HG03095 (cell line): Measurements from ENCODE around the gene KCNMB2.

ENCODE experiments used
- ATAC-seq: cut with Tn5 transposase; IDR thresholded peaks from one replicate; pipeline ENCODE4 v1.9.1; 2021; ENCODE audit warnings: moderate library complexity; ENCODE audit not compliant: unreplicated experiment

KCNMB2 gene

DNA sequence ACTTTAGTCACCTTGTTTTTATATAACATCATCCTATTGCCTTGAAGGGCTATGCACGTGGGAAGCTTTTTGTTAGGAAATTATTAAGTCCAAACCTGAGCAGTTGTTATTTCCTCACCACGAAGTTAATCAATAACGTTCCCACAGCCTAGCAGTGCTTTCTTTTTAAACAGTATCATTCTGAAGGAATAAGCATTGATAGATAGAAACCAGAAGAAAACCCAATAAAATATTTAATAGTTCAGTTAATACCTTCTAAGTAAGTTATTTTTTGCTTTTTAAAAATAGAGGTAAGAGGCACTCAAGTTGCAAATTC is 149.3 kb downstream of the KCNMB2 start:
- no peak for ATAC-seq

DNA sequence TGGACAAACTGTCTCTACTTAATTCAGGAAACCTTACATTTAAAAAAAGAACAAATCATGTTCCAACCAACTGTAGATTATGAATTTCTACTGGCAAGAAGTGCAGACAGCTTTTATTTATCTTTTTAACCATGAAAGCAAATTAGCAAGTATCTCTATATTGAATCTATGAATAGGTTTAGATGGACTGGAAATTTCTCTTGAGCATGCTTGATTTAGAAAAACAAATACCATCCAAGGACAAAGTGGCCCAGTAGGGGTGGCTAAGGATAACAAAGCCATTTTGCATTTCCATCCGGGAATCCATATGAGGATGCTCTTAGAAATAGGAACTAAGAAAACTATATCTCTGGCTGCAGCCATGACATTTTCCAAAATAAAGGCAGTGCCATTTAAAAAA is 150.6 kb downstream of the KCNMB2 start:
- ATAC-seq: no peak

DNA sequence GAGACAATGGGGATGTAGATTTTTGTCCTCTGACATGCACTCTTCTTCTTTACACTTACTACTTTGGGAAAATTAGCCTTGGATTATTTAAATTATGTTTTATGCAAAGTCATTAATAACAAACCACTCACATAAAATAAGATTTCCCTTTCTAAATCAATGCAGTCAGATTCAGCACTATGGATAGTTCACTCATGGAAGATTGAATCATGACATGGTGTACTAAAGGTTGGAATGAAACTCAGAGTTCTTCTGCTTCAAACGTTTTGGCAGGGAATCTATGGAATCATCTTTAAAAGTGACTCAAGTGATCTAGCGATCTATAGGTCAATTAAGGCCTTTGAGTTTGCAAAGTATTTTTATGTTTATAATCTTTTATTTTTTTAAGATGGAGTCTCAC is 154.3 kb downstream of the KCNMB2 start:
- ATAC-seq: no peak

DNA sequence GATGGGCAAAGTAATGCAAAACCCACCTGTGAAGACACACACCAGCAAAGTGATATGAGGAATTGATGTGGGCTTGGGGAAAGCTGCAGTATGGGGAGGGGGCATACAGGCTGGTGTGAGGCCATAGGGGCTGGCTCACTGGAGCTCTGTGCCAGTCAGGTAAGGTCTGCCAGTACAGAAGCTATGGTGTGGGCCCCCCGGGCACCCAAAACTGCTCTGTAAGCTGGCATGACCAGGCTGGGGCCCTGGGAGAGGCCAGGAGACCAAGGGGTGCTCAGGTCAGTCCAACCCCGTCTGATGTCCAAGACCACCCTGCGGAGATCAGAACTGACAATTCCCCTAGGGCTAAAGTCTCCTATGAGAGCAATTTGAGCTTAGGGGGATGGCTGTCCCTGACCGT is 163.1 kb downstream of the KCNMB2 start:
- ATAC-seq: no peak

DNA sequence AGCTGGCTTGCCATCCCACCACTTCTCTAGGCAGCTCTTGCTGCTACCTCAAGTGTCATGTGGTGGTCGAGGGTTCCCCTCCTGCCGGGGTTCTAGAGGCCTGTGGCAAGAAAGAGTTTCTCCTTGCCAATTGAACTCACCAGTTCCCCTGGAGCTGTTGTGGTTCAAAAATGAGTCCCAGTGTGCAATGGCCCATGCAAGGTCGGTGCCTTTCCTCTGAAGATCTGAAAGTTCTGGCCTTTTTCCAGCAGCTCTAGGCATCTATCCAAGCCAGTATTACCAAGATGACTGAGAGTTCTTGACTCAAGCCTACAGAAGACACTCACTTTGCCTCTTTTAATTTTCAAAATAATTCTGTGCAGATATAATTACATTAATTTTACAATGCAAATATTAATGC is 163.6 kb downstream of the KCNMB2 start:
- no peak for ATAC-seq

DNA sequence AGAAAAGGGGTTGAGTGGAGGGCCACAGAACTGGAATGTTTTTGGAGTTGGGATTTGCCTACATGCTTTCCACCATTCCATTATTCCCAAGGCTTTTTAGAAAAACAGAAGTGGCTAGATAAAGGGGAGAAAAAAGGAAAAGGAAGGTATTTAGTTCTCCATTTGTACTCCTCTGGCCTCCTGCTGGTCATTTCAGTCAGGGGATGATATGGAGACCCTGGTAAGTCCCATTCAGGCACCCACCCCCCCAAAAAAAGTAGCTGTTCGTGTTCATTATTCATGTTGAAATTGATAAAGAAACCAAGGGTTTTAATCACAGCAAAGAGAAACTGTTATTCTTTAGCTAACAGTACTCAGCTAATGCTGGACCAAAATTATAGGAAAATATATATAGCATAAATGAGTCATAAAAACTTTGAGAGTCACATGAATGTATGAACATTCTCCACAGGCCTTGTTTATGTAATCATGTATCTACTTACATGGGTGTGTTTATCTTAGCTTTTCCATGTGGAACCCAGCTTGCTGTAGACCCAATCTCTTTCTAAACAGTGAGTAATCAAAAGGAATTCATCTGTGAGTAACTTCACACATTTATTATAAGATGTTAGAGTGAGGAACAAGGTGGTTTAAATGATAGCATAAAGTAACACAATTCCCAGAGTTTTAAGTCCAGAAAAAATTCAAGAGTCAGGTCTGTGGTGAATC is 167.2 kb downstream of the KCNMB2 start:
- no peak for ATAC-seq

DNA sequence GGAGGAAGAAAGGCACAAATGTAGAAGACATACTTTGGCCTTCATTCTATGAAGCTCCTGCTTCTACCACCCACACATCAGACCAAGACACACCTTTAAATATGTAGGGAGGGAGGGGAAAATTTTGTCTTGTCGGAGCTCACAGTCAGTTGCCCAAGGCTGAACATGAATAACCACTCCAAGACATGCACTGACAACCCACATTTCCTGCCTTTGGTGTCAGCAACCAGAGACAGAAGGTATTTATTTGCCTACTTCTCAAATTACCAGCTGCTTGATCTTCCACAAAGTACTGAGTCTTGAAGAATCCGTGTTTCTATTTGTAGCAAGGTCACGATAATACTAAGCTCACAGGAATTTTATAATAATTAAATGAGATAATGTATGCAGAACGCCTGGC is 169.7 kb downstream of the KCNMB2 start:
- no peak for ATAC-seq

DNA sequence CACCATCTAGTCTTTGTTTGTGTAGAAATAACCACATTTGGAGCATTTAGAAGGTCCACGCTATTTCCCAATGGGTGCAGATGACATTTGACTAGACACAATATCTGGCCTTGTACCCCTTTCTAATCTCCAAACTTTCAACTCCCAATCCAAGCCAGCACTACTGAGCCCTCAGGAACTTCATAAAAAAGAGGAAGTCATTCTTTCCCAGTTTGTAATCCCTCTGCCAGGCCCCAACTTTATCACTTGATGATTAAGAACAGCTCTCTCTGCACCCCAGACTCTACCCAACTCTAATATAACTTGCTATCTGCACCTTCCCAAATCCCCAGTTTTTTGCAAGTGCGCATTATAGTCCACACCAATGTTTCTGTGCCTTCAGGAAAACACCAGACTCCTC is 170.2 kb downstream of the KCNMB2 start:
- ATAC-seq: no peak

DNA sequence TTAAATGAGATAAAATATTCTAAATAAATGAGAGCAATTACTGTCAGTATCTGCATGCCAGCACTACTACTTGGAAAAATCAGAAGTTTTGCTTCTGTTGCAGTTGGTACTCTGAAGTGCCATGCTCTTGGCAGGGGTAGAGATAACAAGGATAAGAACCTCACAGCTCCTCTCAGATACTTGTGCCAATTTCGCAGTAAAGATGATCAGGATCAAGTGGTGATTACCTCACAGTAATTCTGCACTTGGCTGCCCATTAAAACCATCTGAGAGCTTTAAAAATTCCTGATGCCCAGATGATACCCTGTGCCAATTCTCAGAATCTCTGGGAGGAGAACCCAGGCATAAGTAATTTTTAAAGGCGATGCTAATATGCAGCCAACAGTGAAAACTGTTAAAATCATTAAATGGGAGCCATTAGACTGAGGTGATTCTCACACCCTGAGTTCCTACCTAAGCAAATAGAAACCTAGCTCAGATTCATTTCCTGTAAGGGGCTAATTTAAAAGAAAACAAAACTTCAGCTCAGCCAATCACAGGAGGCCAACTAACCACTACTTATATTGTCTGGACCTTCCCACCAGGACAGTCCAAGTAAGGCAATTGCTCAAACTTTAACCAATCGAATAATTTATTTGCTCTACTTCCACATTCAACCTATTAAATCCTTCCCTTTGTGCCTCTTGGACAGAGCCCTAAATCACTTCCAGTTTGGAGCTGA is 171.2 kb downstream of the KCNMB2 start:
- no peak for ATAC-seq

DNA sequence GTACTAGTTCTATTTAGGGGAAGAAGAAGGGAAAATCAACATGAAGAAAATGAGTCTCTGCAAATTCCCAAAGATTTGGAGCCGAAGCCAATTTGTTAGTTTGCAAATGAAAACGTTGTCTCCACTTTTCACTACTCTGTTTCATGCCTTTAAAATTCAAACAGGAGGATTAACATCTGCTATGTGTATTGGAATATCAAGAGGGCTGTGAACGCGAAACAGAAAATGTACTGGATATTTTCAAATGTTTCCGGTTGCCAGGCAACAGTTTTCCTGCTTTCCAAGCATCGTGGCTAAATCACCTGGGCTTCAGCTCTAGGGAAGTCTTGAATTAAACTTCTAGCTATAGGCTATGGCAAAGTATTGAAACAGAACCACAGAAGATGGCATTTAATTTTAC is 172.8 kb downstream of the KCNMB2 start:
- ATAC-seq: no peak

DNA sequence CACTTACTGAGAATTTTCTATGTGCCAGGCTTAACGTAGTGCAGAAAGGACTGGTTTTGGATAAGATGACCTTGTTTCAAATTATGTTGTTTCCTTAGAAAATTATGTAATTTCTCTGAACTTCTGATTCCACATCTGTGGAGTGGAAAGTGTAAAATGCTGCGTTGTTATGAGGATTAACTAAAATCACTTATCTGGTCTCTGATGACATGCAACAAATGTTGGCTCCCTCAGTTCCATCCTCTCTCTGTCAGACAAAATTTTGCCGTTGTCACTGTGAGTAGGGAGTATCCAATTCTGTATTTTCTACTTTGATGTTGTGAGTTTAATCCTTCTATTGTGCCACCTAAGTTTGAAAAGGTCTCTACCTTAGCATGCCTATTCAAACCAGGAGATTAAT is 175.5 kb downstream of the KCNMB2 start:
- ATAC-seq: no peak

DNA sequence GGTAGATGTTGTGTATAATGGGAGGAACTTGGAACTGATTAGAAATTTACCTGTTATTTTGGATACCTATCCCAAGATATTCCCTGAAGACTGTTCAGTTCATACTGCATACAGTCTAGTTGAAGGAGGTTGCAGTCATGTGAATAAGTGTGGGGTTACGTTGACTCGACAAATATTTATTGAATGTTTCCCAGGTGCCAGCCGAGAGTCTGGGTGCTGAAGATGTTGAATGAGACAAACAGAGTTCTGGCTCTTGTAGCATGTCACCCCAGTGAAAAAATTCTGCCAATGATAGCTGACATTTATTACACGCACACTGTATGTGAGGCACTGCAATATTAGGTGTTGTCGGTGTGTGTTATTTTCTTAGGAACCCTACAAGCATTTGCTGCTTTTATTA is 176.0 kb downstream of the KCNMB2 start:
- ATAC-seq: no peak

DNA sequence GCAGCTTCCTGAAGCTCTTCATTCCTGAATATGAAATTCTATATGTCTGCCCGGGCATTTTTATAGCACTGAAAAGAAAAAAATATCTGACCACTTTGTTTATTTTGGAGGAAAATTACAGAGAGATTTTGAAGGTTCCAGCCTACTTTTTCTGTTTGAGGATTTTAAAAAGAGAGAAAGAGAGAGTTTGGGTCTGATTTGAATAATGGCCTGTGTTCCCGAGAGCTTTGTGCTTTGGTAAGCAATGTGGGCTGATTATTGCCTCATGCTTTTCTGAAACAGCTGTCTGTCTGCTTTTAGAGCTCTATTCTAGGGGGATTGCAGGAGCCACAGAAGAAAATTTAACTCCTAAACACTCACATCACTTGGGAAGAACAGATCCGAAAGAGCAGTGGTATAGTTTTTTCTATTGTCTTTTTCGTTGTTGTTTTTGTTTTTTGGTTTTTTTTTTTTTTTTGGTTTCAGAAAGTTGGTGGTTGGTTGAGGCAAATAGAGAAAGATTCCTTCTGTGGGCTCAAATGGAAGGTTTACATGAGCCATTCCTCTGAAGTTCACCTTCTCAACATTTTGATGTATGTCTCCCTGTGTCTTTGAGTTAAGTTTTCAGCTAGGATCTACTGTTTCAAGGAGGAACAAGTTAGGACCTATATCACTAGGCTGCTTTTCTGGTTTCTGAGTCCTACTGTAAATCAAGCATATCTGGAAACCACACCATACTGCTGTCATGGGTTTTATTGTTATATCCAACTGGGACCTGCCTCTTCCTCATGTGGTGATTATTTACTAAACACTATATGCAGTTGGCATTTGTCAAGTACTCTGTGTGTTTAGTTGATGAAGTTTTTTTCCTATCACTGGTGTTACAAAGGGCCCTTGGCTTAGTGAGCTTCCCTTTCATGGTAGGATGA is 178.9 kb downstream of the KCNMB2 start:
- no peak for ATAC-seq

DNA sequence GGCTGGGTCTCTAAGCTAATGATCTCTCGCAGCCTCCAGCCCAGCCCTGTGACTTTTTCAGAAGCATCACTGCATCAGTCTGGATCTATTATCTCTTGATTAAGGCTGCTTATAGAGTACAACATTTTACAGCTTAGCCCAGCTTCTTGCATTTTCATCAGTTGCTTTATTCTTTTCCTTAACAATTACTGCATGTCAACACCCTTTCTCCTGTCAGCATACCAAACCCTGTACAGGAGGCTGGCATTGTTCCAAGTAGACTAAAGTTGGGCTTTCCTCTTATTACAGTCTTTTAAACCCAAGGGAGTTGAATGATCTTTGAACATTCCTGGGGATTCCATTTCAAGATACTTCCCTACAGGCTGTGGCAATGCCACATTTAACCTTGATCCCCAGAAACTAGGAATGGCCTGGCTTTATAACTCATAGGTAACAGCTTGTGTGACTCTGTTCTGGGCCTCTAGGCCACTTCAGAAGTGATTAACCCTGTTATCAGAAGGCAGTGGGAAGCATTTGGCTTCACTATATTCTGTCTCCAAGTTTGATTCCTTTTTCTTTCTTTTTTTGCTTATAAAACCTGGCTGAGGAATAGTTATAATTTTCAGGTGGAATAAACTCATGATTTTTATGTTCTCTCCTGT is 182.9 kb downstream of the KCNMB2 start:
- no peak for ATAC-seq

DNA sequence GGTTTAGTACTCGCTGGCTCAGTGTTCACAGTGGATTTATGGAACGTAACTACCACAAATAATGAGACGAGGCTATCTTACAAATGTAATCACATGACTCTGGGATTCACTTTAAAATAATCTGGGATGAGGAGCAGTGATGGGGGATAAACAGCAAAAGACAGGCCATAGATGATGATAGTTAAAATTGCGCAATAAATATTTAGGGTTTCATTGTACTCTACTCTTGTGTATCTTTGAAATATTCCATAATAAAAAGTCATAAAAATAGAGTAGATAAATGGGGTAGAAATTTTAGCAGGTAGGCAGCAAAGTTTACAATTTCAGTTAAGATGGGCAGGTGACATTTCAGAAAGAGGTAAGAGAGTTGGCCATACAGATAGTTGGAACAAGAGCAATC is 196.6 kb downstream of the KCNMB2 start:
- no peak for ATAC-seq

DNA sequence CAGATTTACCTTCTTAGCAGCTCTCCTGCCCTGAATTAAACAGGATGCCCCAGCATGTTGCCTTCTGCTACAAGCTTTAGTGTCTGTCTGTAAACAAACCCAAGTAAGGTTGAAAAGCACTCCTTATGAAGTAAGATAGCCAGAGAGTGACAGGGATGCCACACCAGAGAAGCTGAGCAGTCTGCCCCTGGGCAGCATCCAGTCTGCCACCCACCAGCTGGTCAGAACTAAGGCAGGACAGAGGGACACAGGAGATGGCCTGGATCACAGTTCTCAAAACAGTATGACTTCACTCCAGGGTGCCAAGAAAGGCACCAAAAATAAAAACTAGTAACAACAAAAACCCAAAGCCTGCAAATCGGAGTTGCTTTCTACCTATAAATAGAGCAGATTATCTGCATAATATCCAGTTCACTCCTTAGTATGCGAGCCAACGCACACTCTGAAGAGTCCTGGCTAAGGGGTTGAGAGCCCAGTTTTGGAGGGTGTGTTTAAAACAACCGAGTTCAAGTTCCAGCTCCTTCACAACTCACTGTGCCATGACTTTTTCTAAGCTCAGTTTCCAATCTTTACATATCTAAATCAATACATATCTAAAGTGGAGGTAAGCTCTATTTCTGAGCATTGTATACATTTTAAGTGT is 198.9 kb downstream of the KCNMB2 start:
- ATAC-seq: no peak

DNA sequence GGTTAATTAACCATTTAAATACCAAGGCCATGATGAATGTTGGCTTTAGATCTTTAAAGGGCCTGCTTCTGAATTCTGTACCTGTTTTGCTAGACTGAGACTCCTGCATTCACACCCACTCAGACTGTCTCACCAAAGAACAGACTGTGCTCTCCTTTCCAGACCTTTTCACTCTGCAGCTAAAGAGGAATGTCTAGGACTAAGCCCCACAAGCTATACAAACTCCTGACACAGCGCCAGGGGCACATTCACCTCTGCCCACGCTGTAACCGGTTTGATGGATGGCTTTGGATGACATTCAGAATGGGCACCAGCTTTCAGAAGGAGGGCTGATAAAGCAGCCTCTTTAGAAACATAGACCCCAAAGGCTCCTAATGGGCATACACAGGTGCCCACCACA is 200.1 kb downstream of the KCNMB2 start:
- no peak for ATAC-seq

DNA sequence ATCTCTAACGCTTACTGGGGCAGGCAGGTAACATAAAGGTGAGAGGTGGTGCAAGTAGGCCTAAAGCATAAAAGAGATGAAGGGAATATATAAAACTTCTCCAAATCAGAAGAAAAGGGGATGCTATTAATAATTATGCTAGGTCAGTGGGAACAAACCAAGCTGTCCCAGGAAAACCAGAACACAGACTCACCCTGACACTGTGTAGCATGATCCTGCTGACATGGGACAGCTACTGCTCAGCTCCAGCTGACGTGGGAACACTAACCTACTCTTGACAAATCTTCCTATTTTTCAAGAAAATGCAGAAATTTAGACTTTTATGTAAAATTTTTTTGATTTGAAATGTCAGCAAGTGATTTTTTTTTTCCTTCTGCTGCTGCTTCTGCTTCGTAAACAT is 203.5 kb downstream of the KCNMB2 start:
- no peak for ATAC-seq

DNA sequence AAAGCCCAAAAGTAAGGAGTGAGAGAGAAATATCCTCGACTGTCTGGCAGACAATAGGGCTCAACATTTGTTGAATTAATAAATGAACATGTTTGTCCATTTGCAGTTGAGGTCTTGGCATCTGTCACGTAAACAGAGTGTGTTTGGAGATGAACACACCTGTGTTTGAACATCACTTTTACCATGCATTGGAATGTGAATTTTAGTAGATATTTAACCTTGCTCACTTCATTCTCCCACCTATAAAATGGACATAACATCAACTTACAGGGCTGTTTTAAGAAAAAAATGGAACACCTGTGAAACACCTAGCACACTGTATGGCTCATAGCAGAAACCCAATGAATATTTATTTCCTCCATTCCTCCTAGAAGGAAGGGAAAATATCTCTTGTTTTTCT is 204.8 kb downstream of the KCNMB2 start:
- ATAC-seq: no peak

DNA sequence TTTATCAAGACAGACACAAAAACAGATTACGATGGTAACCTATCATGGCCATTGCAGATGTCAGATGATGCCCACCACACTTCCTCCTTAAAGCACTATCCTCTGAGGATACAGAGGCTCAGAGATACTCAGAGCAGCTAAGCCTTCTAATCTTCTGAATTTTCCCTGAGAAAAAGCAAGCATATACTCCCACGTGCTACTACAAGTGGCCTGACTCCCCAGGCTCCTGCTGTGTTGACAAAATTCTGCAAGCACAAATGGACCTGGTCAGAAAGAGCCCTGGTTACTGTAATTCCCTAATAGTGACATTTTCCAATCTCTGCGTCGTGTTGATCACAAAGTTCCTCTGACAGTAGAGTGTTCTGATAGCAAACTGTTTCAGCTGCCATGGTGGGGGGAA is 207.1 kb downstream of the KCNMB2 start:
- ATAC-seq: no peak
